Tibial nerve (tissue), 4 donors: ENCODE measurements around the gene PLA2G2A. TPM values are rescaled to one million over a fixed set of nuclear protein-coding genes. Genes with fewer than 3 reads are reported as not detected.

Source experiments
- DNase-seq, 2 donors: peaks; one replicate each; pipeline ENCODE4 v3.0.0-alpha.2; 2019; ENCODE audit warnings: low spot score in 2 of 2
- H3K27ac ChIP-seq, 4 donors: fragments of 200-600 bp; sonication (generic) in 3 of 4; one replicate each; pipeline ENCODE4 v1.5.1; 2017 to 2019; ENCODE audit warnings: mild to moderate bottlenecking in 1 of 4
- H3K27me3 ChIP-seq, 2 donors: fragments of 200-600 bp; sonication (generic) in 1 of 2; one replicate each; pipeline versions ENCODE4 v1.5.1 to v1.6.0; 2017 to 2019
- H3K36me3 ChIP-seq, 3 donors: fragments of 200-600 bp; sonication (generic); one replicate each; pipeline ENCODE4 v1.5.1; 2018 to 2019
- H3K4me1 ChIP-seq, 4 donors: fragments of 200-600 bp; sonication (generic) in 3 of 4; one replicate each; pipeline ENCODE4 v1.5.1; 2017 to 2019
- H3K4me3 ChIP-seq, 4 donors: fragments of 200-600 bp; sonication (generic) in 3 of 4; one replicate each; pipeline ENCODE4 v1.5.1; 2017 to 2019; ENCODE audit warnings: mild to moderate bottlenecking in 1 of 4, moderate library complexity in 1 of 4
- H3K9me3 ChIP-seq, 4 donors: fragments of 200-600 bp; sonication (generic) in 3 of 4; one replicate each; pipeline ENCODE4 v1.5.1; 2017 to 2019
- EP300 ChIP-seq, 2 donors: sonication (generic); formaldehyde crosslinking; IDR thresholded peaks; one replicate each; pipeline ENCODE4 v1.6.1; 2017; ENCODE audit warnings: antibody characterized with exemption in 2 of 2, mild to moderate bottlenecking in 1 of 2
- POLR2A ChIP-seq, 2 donors: fragments of 450-650 bp; IDR thresholded peaks; one replicate each; pipeline ENCODE4 v1.6.1; 2017; ENCODE audit warnings: antibody characterized with exemption in 2 of 2, mild to moderate bottlenecking in 2 of 2, moderate library complexity in 2 of 2
- WGBS, 2 donors: methylation state at CpG; one replicate each; pipeline ENCODE4 v1.1.5; 2018; 5-methylcytosine and 5-hydroxymethylcytosine counted together
- total RNA-seq, 4 donors: library from RNA; depleted of rRNA; stranded (reverse); fragments of >200 nt; gene quantifications; one replicate each; pipeline ENCODE4 v1.1.0, GENCODE V29; 2016
- TF ChIP-seq, protein P1 (sequence below), 5 experiments: fragments of 200-600 bp in 3 of 5; fragments of 450-650 bp in 2 of 5; sonication (generic) in 3 of 5; IDR thresholded peaks; one replicate each; pipeline ENCODE4 v1.5.1; 2016 to 2019; ENCODE audit warnings: antibody characterized with exemption in 5 of 5, mild to moderate bottlenecking in 3 of 5, moderate library complexity in 2 of 5

The PLA2G2A gene
- total RNA-seq, 4 donors from 2014 or later, result 327 to 509 (median 407) TPM

DNA sequence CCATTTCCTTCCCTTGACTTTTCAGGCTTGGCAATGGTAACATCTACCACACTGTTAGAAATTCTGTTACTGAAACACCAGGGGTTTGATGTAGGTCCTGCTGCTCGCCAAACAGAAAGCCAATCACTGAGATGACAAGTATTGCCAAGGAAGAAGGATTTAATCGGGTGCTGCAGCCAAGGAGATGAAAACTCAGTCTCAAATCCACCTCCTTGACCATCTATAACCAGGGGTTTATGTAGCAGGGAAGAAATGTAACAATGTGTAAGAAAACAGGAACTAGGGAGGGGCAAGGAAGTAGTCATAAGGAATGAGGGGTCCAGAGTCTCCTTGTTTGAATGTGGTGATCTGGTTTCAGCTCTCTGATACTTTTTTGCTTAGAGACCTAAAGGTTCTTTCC, 25.4 kb downstream of the PLA2G2A start:
- H3K36me3 ChIP-seq, result no peaks in the 10 kb centered on the region
- no peak for DNase-seq
- H3K27ac ChIP-seq, result no peak overlapping the region
- 84 to 88% methylated on average over 2 of the region's 2 CpGs for WGBS, 2 donors
- peaks cover 0 to 15% (median 0%) of the 10 kb centered on the region in 4 donors for H3K9me3 ChIP-seq
- H3K27me3 ChIP-seq, result peaks cover 0 to 6% of the 10 kb centered on the region in 2 donors
- no peaks in the 10 kb centered on the region for H3K4me1 ChIP-seq
- TF ChIP-seq, protein P1, sequence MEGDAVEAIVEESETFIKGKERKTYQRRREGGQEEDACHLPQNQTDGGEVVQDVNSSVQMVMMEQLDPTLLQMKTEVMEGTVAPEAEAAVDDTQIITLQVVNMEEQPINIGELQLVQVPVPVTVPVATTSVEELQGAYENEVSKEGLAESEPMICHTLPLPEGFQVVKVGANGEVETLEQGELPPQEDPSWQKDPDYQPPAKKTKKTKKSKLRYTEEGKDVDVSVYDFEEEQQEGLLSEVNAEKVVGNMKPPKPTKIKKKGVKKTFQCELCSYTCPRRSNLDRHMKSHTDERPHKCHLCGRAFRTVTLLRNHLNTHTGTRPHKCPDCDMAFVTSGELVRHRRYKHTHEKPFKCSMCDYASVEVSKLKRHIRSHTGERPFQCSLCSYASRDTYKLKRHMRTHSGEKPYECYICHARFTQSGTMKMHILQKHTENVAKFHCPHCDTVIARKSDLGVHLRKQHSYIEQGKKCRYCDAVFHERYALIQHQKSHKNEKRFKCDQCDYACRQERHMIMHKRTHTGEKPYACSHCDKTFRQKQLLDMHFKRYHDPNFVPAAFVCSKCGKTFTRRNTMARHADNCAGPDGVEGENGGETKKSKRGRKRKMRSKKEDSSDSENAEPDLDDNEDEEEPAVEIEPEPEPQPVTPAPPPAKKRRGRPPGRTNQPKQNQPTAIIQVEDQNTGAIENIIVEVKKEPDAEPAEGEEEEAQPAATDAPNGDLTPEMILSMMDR (IDR thresholded peaks at IDR 0.05), result no peak
- no peak for TF ChIP-seq POLR2A (IDR thresholded peaks at IDR 0.05)
- no peak for TF ChIP-seq EP300 (IDR thresholded peaks at IDR 0.05)
- H3K4me3 ChIP-seq, result no peak overlapping the region

DNA sequence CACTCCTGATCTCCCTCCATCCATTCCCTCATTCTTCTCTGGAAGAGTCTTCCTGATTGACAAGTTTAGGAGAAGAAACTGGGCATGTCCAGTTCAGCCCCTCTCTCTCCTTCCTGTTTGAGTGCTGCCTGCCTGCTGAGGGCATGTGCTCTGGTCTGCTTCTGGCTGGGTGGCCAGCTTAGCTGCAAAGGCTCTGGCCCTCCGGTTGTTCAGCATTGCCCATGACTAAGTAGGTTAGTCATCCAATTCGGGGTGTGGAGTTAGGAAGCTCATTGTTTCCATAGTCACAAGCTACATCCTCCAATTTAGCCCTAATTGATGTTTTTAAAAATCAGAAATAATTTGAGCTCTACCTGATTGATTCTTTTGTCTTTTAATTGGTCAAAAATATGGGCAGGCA, 30.4 kb downstream of the PLA2G2A start:
- Histone ChIP-seq H3K4me1 (no peaks in the 10 kb centered on the region), H3K27ac (no peak overlapping the region), H3K9me3 (peaks cover 0 to 8% (median 0%) of the 10 kb centered on the region in 4 donors), H3K27me3 (peaks cover 0 to 6% of the 10 kb centered on the region in 2 donors), H3K4me3 (no peak overlapping the region), H3K36me3 (no peaks in the 10 kb centered on the region)
- no peak for DNase-seq
- WGBS, 2 donors, result 31% methylated on average over 2 of the region's 2 CpGs
- TF ChIP-seq, protein P1 (IDR thresholded peaks at IDR 0.05), result no peak
- TF ChIP-seq POLR2A (IDR thresholded peaks at IDR 0.05), result no peak
- TF ChIP-seq EP300 (IDR thresholded peaks at IDR 0.05), result no peak

DNA sequence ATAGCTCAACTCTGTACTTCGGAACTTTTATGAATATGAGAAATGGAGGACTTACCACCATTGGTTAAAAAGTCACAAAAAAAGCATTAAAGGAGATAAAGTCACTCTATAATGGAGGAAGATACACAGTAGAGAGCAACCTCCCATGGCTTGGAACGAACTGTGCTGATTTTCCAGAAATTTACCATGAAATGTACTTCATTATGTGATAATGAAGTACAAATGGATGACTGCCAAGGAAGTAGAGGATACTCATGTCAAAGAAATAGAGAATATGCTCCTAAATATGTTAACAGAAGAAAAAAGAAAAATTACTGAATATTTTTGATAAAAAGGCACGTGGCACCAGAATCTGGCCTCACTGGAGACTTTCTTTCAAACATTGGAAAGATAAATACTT, 32.4 kb downstream of the PLA2G2A start:
- Histone ChIP-seq H3K4me3 (no peak overlapping the region), H3K27ac (no peak overlapping the region), H3K4me1 (no peaks in the 10 kb centered on the region), H3K36me3 (no peaks in the 10 kb centered on the region), H3K27me3 (peaks cover 0 to 6% of the 10 kb centered on the region in 2 donors), H3K9me3 (no peaks in the 10 kb centered on the region)
- no peak for DNase-seq
- 68 to 76% methylated on average over 3 of the region's 3 CpGs for WGBS, 2 donors
- TF ChIP-seq POLR2A (IDR thresholded peaks at IDR 0.05) (no peak), EP300 (IDR thresholded peaks at IDR 0.05) (no peak)
- TF ChIP-seq, protein P1 (IDR thresholded peaks at IDR 0.05), result no peak

DNA sequence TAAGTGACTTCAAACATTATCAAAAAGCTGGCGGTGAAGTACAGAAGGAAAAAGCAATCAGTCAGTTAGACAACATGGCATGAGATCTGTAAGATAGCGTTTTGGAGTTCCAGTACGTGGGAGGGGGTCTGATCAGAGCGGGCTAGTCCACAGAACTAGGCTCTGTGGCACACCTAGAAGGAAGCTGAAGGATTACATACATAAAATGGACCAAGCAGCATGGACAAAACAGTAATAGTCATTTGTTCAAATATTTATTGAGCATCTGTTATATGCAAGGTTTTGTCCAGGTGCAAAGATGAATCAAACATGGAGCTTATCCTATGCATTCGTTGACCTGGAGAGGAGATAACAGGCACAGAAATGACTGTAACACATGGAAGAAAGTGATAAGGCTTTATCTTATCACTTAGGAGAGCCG, 33.1 kb downstream of the PLA2G2A start:
- WGBS, 2 donors, result 77 to 84% methylated on average over 6 of the region's 6 CpGs

DNA sequence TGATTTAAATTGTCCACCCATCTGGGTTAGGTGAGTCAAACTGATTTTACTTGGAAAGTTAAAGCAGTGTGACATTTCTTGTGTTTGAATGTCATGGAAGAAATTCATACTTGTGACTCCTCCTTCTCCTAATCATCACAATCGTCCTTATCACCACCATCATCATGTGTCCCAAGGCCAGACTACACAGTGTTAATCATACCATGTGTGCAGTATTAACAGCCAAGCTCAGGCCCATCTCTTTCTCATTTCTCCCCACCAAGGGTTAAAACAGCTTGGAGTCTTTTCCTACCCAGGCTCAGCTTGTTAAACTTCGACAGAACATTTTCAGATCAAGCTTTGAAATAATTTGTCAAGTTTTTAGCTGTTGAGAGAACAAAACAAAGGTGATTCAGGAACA, 33.5 kb downstream of the PLA2G2A start:
- H3K27ac ChIP-seq, result no peak overlapping the region
- no peak overlapping the region for H3K4me3 ChIP-seq
- TF ChIP-seq, protein P1 (IDR thresholded peaks at IDR 0.05), result no peak
- TF ChIP-seq EP300 (IDR thresholded peaks at IDR 0.05) (no peak), POLR2A (IDR thresholded peaks at IDR 0.05) (no peak)
- H3K27me3 ChIP-seq, result peaks cover 0 to 6% of the 10 kb centered on the region in 2 donors
- no peaks in the 10 kb centered on the region for H3K36me3 ChIP-seq
- WGBS, 2 donors, result 36 to 49% methylated on average over 2 of the region's 2 CpGs
- H3K4me1 ChIP-seq, result no peaks in the 10 kb centered on the region
- no peaks in the 10 kb centered on the region for H3K9me3 ChIP-seq
- DNase-seq, result no peak

More for the DNA sequence above, 33.1 kb downstream of the PLA2G2A start:
- no peak overlapping the region for H3K4me3 ChIP-seq
- H3K27ac ChIP-seq, result no peak overlapping the region
- H3K27me3 ChIP-seq, result peaks cover 0 to 6% of the 10 kb centered on the region in 2 donors
- no peak for DNase-seq
- TF ChIP-seq EP300 (IDR thresholded peaks at IDR 0.05) (no peak), POLR2A (IDR thresholded peaks at IDR 0.05) (no peak)
- TF ChIP-seq, protein P1 (IDR thresholded peaks at IDR 0.05), result no peak
- H3K9me3 ChIP-seq, result no peaks in the 10 kb centered on the region
- no peaks in the 10 kb centered on the region for H3K4me1 ChIP-seq
- no peaks in the 10 kb centered on the region for H3K36me3 ChIP-seq
